ENCODE measurements around the gene PDLIM5. TPM values are rescaled to one million over a fixed set of nuclear protein-coding genes. Genes with fewer than 3 reads are reported as not detected.

Gene PDLIM5
- total RNA-seq, 1 donor from 2014 or later: 211 TPM

- ATAC-seq (no peak), DNase-seq (ENCODE audit: low spot score) (no peak)
- intact Hi-C loops (cut with DNase I): no loop called here
Measured at GRCh38 chr4:94567811-94568210, 116.1 kb downstream of the PDLIM5 start.

- intact Hi-C loops (cut with DNase I): no loop called here
- ATAC-seq (no peak), DNase-seq (ENCODE audit: low spot score) (no peak)
Measured at GRCh38 chr4:94570558-94570957, 118.8 kb downstream of the PDLIM5 start.

GRCh38 chr4:94571298-94571697 is 119.6 kb downstream of the PDLIM5 start:
- no peak for DNase-seq (ENCODE audit: low spot score)
- intact Hi-C loops (cut with DNase I): no loop called here
- ATAC-seq: no peak

- ATAC-seq: no peak
- intact Hi-C loops (cut with DNase I): no loop called here
- no peak for DNase-seq (ENCODE audit: low spot score)
Measured at GRCh38 chr4:94571715-94572114, 120.0 kb downstream of the PDLIM5 start.

GRCh38 chr4:94574050-94574449 is 122.3 kb downstream of the PDLIM5 start:
- intact Hi-C loops (cut with DNase I): no loop called here
- DNase-seq (ENCODE audit: low spot score) (no peak), ATAC-seq (no peak)

- intact Hi-C loops (cut with DNase I): no loop called here
- ATAC-seq: no peak
- DNase-seq (ENCODE audit: low spot score): no peak
Measured at GRCh38 chr4:94574616-94575015, 122.9 kb downstream of the PDLIM5 start.

GRCh38 chr4:94575652-94576051 is 123.9 kb downstream of the PDLIM5 start:
- intact Hi-C loops (cut with DNase I): no loop called here
- ATAC-seq (peak; percentile 41), DNase-seq (ENCODE audit: low spot score) (no peak)

- DNase-seq (ENCODE audit: low spot score): no peak
- no peak for ATAC-seq
Measured at GRCh38 chr4:94576210-94576609, 124.5 kb downstream of the PDLIM5 start.

GRCh38 chr4:94577136-94577535 is 125.4 kb downstream of the PDLIM5 start:
- DNase-seq (ENCODE audit: low spot score) (no peak), ATAC-seq (peak; percentile 64)
- intact Hi-C loops (cut with DNase I): no loop called here

More at GRCh38 chr4:94576210-94576609, 124.5 kb downstream of the PDLIM5 start:
- intact Hi-C loops (cut with DNase I): no loop called here

- intact Hi-C loops (cut with DNase I): no loop called here
- no peak for ATAC-seq
- no peak for DNase-seq (ENCODE audit: low spot score)
Measured at GRCh38 chr4:94578195-94578594, 126.5 kb downstream of the PDLIM5 start.

- DNase-seq (ENCODE audit: low spot score): no peak
- intact Hi-C loops (cut with DNase I): no loop called here
- ATAC-seq: no peak
Measured at GRCh38 chr4:94581766-94582165, 130.0 kb downstream of the PDLIM5 start.

- intact Hi-C loops (cut with DNase I): no loop called here
- ATAC-seq (no peak), DNase-seq (ENCODE audit: low spot score) (no peak)
Measured at GRCh38 chr4:94582517-94582916, 130.8 kb downstream of the PDLIM5 start.

- ATAC-seq: no peak
- no peak for DNase-seq (ENCODE audit: low spot score)
- intact Hi-C loops (cut with DNase I): no loop called here
Measured at GRCh38 chr4:94583914-94584641, 132.3 kb downstream of the PDLIM5 start.

- intact Hi-C loops (cut with DNase I): no loop called here
- DNase-seq (ENCODE audit: low spot score) (no peak), ATAC-seq (no peak)
Measured at GRCh38 chr4:94588896-94589693, 137.4 kb downstream of the PDLIM5 start.

- intact Hi-C loops (cut with DNase I): no loop called here
Measured at GRCh38 chr4:94590493-94590892, 138.8 kb downstream of the PDLIM5 start.

GRCh38 chr4:94591289-94591688 is 139.5 kb downstream of the PDLIM5 start:
- intact Hi-C loops (cut with DNase I): no loop called here
- ATAC-seq (no peak), DNase-seq (ENCODE audit: low spot score) (no peak)

More at GRCh38 chr4:94590493-94590892, 138.8 kb downstream of the PDLIM5 start:
- no peak for DNase-seq (ENCODE audit: low spot score)
- ATAC-seq: no peak

GRCh38 chr4:94595013-94595412 is 143.3 kb downstream of the PDLIM5 start:
- DNase-seq (ENCODE audit: low spot score) (no peak), ATAC-seq (no peak)
- intact Hi-C loops (cut with DNase I): loop anchor here (5.0 kb wide), 1 partner anchor 188 kb away; no protein-coding TSS in a partner anchor

- intact Hi-C loops (cut with DNase I): loop anchor here (5.0 kb wide), 1 partner anchor 189 kb away; no protein-coding TSS in a partner anchor
- ATAC-seq: peak; percentile 67
- no peak for DNase-seq (ENCODE audit: low spot score)
Measured at GRCh38 chr4:94595880-94596483, 144.2 kb downstream of the PDLIM5 start.

- ATAC-seq: no peak
- intact Hi-C loops (cut with DNase I): loop anchor here (5.0 kb wide), 1 partner anchor 191 kb away; no protein-coding TSS in a partner anchor
- no peak for DNase-seq (ENCODE audit: low spot score)
Measured at GRCh38 chr4:94598758-94599157, 147.0 kb downstream of the PDLIM5 start.

Measured in sciatic nerve (tissue), 2 donors.